HG02884 (cell line): ENCODE results near the gene REXO1.

Source experiments
- ATAC-seq: cut with Tn5 transposase; IDR thresholded peaks from one replicate; pipeline ENCODE4 v1.9.1; 2021; ENCODE audit warnings: mild to moderate bottlenecking, moderate library complexity; ENCODE audit not compliant: unreplicated experiment

REXO1 gene

GRCh38 chr19:1851654-1852580 lies 3.6 kb upstream of the REXO1 start:
- ATAC-seq: no peak

DNA sequence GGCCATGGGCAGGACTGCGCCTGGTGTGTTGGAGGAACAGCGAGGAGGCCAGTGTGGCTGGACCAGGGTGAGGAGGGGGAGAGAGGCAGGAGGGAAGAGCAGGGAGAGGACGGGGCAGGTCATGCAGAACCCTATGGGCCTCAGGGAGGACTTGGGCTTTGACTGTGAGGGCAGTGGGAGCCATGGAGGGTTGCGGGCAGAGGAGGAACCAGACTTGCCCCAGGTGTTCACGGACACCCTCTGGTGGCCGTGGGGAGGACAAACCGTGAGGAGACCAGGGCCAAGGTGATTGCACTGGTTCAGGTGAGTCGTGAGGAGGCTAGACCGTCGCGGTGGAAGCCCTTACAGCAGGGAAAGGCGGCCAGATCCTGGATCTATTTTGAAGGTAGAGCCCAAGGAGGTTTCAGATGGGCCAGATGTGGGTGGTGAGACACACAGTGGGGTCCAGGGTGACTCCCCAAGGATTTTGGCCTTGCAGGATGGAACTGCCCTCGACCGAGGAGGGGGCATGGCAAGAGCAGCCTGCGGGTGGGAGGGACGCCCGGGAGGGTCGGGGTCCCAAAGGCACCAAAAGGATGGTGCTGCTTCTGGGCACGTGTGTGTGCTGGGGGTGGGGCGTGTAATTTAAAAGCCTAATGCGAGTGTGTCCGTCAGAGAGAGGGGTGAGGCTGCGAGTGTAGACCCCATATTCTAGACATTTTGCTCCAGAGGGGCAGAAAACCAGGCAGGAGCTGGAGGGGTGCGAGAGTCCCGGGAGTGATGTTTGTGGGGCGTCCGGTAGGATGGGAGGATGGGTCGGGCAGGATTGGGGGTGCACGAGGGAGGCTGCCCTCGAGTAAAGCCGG lies 2.7 kb upstream of the REXO1 start:
- no peak for ATAC-seq

DNA sequence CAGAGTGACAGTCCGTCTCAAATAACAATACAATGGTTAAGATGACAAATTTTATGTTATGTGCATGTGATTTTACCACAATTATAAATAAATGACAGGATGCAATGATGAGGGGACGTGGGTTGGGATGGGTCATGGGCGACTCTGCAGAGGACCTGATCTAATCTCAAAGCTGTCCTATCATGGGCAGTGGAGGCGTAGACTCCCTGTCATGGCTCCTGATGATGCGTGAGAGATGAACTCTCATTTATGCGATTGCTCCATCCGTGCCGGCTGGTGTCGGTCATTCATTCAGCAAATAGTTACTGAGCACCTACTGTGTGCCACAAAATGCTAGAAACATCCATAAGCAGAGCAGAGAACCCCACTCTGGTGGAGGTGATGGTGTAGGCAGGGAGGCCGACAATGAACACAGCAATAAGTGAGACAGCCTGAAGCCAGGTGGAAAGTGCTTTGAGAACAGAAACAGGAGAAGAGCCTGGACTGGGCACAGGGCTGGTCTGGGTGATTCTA lies 1.7 kb upstream of the REXO1 start:
- ATAC-seq: no peak

DNA sequence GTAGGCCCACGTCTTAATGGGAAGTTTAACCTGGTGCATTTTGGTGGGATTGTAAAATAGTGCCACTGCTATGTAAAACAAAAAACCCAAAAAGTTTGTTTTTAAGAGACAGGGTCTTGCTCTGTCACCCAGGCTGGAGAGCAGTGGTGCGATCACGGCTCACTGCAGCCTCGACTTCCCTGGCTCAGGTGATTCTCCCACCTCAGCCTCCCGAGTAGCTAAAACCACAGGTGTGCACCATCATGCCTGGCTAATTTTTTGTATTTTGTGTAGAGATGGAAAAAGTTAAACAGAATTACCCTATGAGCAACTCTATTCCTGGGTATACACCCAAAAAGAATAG lies 820 bp upstream of the REXO1 start:
- no peak for ATAC-seq

GRCh38 chr19:1847684-1848398 lies 442 bp downstream of the REXO1 start:
- ATAC-seq: no peak

- no peak for ATAC-seq
Observed at GRCh38 chr19:1847348-1847683, 967 bp downstream of the REXO1 start.

- ATAC-seq: no peak
Observed at GRCh38 chr19:1846517-1847204, 1.6 kb downstream of the REXO1 start.

- no peak for ATAC-seq
Observed at GRCh38 chr19:1845642-1846041, 2.6 kb downstream of the REXO1 start.

GRCh38 chr19:1845125-1845515 lies 3.2 kb downstream of the REXO1 start:
- no peak for ATAC-seq

DNA sequence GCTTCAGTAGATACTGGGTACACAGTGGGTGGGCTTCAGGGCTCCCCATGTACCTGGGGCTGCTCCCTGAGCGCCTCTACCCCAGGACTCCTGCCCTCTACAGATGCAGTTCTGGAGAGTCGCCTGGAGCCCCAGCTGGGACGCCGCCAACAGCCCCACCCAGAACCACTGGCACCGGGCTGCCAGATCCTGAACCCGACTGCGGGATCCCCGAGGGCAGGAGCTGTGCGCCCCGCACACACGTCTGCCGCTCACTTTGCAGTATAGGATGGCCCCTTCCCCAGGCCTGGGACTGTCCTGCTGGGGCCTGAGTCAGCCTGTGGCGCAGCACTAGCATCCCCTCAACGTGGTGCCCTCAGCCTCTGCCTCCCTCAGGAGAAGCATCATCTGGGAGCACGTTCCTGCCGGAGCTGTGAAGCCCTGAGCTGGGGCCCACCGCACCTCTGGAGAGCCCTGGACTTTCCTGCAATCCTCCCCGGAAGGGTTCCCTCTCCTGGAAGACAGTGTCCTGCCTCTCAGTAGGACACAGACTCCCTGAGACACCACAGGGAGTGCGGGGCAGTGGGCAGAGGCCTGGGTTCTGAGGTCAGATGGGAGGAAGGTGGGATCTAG lies 3.7 kb downstream of the REXO1 start:
- ATAC-seq: no peak

- no peak for ATAC-seq
Observed at GRCh38 chr19:1843646-1844394, 4.5 kb downstream of the REXO1 start.

DNA sequence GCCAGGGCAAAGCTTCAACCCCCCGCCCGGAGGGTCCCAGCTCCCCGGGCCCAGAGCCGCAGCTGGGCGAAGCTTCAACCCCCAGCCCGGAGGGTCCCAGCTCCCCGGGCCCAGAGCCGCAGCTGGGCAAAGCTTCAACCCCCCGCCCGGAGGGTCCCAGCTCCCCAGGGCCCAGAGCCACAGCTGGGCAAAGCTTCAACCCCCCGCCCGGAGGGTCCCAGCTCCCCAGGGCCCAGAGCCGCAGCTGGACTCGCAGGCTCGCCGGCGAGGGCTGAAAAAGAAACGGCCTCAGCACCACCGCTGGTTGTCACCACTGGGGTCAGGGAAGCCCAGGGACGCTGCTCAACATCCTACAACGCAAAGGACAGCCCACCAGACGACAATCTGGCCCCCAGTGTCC lies 5.2 kb downstream of the REXO1 start:
- no peak for ATAC-seq

DNA sequence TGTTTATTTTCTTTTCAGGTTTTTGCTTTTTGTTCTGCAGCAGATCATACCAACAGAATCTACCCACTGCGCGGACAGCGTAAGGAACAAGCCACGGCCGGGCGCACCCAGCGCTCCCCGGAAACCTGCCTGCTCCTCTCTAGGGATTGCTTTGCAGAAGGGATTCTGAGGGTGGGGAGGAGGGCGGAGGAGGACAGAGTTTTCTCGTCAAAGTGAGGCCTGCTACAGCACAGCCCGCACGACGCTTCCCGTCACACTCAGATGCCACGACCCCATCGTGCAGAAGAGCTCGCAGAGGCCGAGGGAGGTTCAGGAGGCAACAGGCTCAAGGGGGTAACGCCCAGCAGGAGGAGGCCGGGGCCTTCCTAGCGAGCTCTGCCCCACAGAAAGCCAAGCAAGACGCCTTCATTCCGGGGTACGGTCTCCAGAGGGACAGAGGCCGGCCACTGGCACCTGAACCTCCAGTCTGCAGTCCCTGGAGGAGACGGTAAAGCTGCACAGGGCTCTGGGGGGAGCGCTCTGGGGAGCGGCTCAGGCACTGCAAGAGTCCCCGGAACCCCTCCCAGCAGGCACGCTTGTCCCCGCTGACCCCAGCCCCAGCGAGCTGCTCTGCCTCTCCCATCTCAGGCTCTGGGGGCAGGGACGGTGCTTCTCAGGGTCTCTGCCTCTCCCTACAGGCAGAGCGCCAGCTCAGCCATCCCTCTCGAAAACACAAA lies 6.9 kb downstream of the REXO1 start:
- ATAC-seq: no peak

GRCh38 chr19:1840541-1841115 lies 7.7 kb downstream of the REXO1 start:
- ATAC-seq: no peak

DNA sequence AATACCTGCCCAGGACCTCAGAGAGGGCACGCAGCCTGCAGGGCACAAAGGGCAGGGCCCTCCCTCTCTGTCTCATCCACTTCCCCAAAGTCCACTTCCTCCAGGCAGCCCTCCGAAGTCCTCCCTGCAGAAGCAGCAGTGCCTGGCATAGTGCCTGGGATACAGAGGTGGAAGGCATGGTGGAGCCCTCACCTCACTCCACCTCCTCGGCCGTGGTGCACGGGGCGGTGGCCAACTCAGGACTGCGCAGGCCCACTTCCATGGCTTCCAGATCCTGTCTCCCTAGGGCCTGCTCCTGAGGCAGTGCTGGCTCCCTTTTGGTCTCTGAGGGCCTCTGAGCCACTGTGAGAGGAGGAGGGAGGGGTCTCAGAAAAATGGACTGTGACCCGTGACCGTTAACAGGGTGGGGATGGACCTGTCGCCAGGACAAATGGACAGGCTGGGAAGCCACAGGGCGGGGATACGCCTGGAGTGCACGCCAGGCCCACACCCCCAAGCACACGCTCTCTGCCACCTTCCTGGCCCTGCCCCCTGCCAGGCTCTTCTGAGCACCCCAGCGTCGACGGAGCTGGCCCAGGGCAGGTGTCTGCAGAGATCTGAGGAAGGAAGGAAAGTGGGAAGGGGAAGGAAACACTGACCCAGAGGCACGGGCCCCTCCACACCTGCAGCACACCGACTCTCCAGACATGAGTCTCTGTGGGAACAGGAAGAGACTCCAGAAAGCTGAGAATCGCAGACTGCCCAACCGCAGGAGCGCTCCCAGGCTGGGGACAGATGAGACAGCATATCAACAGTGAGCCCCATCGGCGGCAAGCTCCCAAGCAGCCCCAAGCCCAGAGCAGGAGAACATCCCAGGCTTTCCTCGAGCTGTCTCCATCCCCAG lies 8.4 kb downstream of the REXO1 start:
- ATAC-seq: no peak

- no peak for ATAC-seq
Observed at GRCh38 chr19:1837625-1838105, 10.6 kb downstream of the REXO1 start.

GRCh38 chr19:1837222-1837565 lies 11.1 kb downstream of the REXO1 start:
- ATAC-seq: no peak
